WTC11 (cell line): Measurements from ENCODE around the gene SLC7A6OS. TPM values are rescaled to one million over a fixed set of nuclear protein-coding genes. Genes with fewer than 3 reads are reported as not detected.

Source experiments
- ATAC-seq: fragments of 200-7000 bp; cut with Tn5 transposase; 2 replicates; pipeline ENCODE4 v1.10.0; 2021; ENCODE audit warnings: mild to moderate bottlenecking, moderate library complexity
- CTCF ChIA-PET: fragments of 300-600 bp; sonication (Branson Sonifier 250); formaldehyde crosslinking; loops from one replicate; lab custom pipeline; 2021; ENCODE audit warnings: antibody characterized with exemption; lab: Charles Lee
- POLR2A ChIA-PET: fragments of 350-600 bp; sonication (Branson Sonifier 250); formaldehyde crosslinking; loops from one replicate; lab custom pipeline; 2021; ENCODE audit warnings: antibody characterized with exemption; lab: Charles Lee
- DNase-seq: peaks from one replicate; pipeline ENCODE4 v3.0.0; 2021; ENCODE audit warnings: low spot score
- H3K27ac Mint-ChIP-seq: 2 replicates; pipeline ENCODE4 v1.8.0; 2021; ENCODE audit warnings: mixed read lengths
- H3K27me3 Mint-ChIP-seq: 2 replicates; pipeline ENCODE4 v1.8.0; 2021; ENCODE audit warnings: low read depth, mild to moderate bottlenecking, moderate library complexity, mixed read lengths
- H3K36me3 Mint-ChIP-seq: 2 replicates; pipeline ENCODE4 v1.8.0; 2021; ENCODE audit warnings: mixed read lengths
- H3K4me1 Mint-ChIP-seq: 2 replicates; pipeline ENCODE4 v1.8.0; 2022; ENCODE audit warnings: mixed read lengths
- H3K4me3 Mint-ChIP-seq: 2 replicates; pipeline ENCODE4 v1.8.0; 2021; ENCODE audit warnings: mild to moderate bottlenecking, moderate library complexity, mixed read lengths
- H3K9me3 Mint-ChIP-seq: 2 replicates; pipeline ENCODE4 v1.8.0; 2021; ENCODE audit warnings: mixed read lengths
- ATF6 ChIP-seq: sonication (generic); formaldehyde crosslinking; IDR thresholded peaks from 2 replicates; pipeline ENCODE4 v1.8.1; 2023; ENCODE audit warnings: mild to moderate bottlenecking, missing genetic modification reagents
- CTCF ChIP-seq: fragments of 200-600 bp; IDR thresholded peaks from 2 replicates; pipeline ENCODE4 v1.8.0; 2022; ENCODE audit warnings: antibody characterized with exemption
- E2F4 ChIP-seq: sonication (generic); formaldehyde crosslinking; IDR thresholded peaks from 2 replicates; pipeline ENCODE4 v1.8.1; 2022; ENCODE audit warnings: low read depth, mild to moderate bottlenecking, moderate library complexity, missing genetic modification reagents, borderline replicate concordance
- EMX1 ChIP-seq: fragments of 250-450 bp; sonication (Bioruptor Pico); IDR thresholded peaks from 2 replicates; pipeline ENCODE4 v1.8.0; 2021; ENCODE audit warnings: mild to moderate bottlenecking
- FOXJ3 ChIP-seq: sonication (generic); formaldehyde crosslinking; IDR thresholded peaks from 2 replicates; pipeline ENCODE4 v1.9.0; 2021; ENCODE audit warnings: missing genetic modification reagents, mild to moderate bottlenecking, borderline replicate concordance
- FOXK1 ChIP-seq: sonication (generic); formaldehyde crosslinking; IDR thresholded peaks from 2 replicates; pipeline ENCODE4 v1.8.0; 2022; ENCODE audit warnings: mild to moderate bottlenecking, moderate library complexity, missing genetic modification reagents
- FOXP1 ChIP-seq: sonication (generic); formaldehyde crosslinking; IDR thresholded peaks from 2 replicates; pipeline ENCODE4 v1.8.0; 2022; ENCODE audit warnings: missing genetic modification reagents, mild to moderate bottlenecking, moderate library complexity, borderline replicate concordance
- HMGA2 ChIP-seq: fragments of 250-450 bp; sonication (Bioruptor Pico); IDR thresholded peaks from 2 replicates; pipeline ENCODE4 v1.4.0; 2021; ENCODE audit warnings: mild to moderate bottlenecking, moderate library complexity
- IRF1 ChIP-seq: sonication (generic); formaldehyde crosslinking; IDR thresholded peaks from 2 replicates; pipeline ENCODE4 v1.8.0; 2023; ENCODE audit warnings: missing genetic modification reagents
- JAZF1 ChIP-seq: fragments of 250-450 bp; sonication (Bioruptor Pico); IDR thresholded peaks from 2 replicates; pipeline ENCODE4 v1.9.0; 2021; ENCODE audit warnings: moderate library complexity, mild to moderate bottlenecking, inconsistent platforms
- MAX ChIP-seq: sonication (generic); formaldehyde crosslinking; IDR thresholded peaks from 2 replicates; pipeline ENCODE4 v1.8.0; 2022; ENCODE audit warnings: mild to moderate bottlenecking, missing genetic modification reagents
- NR3C1 ChIP-seq: sonication (generic); formaldehyde crosslinking; conservative IDR thresholded peaks from 2 replicates; pipeline ENCODE4 v1.8.1; 2023; ENCODE audit warnings: low read depth, mild to moderate bottlenecking, missing genetic modification reagents
- SOX15 ChIP-seq: fragments of 250-450 bp; sonication (Bioruptor Pico); IDR thresholded peaks from 2 replicates; pipeline ENCODE4 v1.9.0; 2021; ENCODE audit warnings: mild to moderate bottlenecking
- TEAD1 ChIP-seq: sonication (generic); formaldehyde crosslinking; IDR thresholded peaks from 2 replicates; pipeline ENCODE4 v1.8.0; 2022; ENCODE audit warnings: mild to moderate bottlenecking, missing genetic modification reagents
- ZNF281 ChIP-seq: sonication (generic); formaldehyde crosslinking; IDR thresholded peaks from 2 replicates; pipeline ENCODE4 v1.8.0; 2023; ENCODE audit warnings: mild to moderate bottlenecking, missing genetic modification reagents
- ZNF317 ChIP-seq: sonication (generic); formaldehyde crosslinking; IDR thresholded peaks from 2 replicates; pipeline ENCODE4 v1.8.1; 2023; ENCODE audit warnings: low read depth, mild to moderate bottlenecking, moderate library complexity, missing genetic modification reagents, borderline replicate concordance
- ZNF512 ChIP-seq: sonication (generic); formaldehyde crosslinking; IDR thresholded peaks from 2 replicates; pipeline ENCODE4 v1.8.1; 2022; ENCODE audit warnings: missing genetic modification reagents, borderline replicate concordance
- ZSCAN18 ChIP-seq: fragments of 250-450 bp; sonication (Bioruptor Pico); IDR thresholded peaks from 2 replicates; pipeline ENCODE4 v2.1.2; 2022; ENCODE audit warnings: mild to moderate bottlenecking, moderate library complexity
- total RNA-seq: library from RNA; stranded (reverse); gene quantifications from 3 replicates; pipeline ENCODE4 v1.2.3, GENCODE V29; 2021

SLC7A6OS gene
- total RNA-seq, 1 experiment from 2014 or later: 22.6 TPM

- Mint-ChIP-seq H3K9me3 (no peaks in the 10 kb centered on the region), H3K27ac (no peak overlapping the region), H3K27me3 (no peaks in the 10 kb centered on the region), H3K36me3 (peaks cover 17% of the 10 kb centered on the region), H3K4me1 (no peaks in the 10 kb centered on the region; the same call in 1 of the 2 replicates), H3K4me3 (no peak overlapping the region)
- no peak for DNase-seq
- no peak for ATAC-seq
- POLR2A ChIA-PET: no interaction called here
- CTCF ChIA-PET: no interaction called here
- no peak for TF ChIP-seq IRF1 (CRISPR knock-in tag)
- no peak for TF ChIP-seq ATF6 (CRISPR knock-in tag)
- TF ChIP-seq ZNF281 (CRISPR knock-in tag): no peak
- TF ChIP-seq ZNF512 (CRISPR knock-in tag): no peak
- TF ChIP-seq SOX15 (CRISPR knock-in tag): no peak
- no peak for TF ChIP-seq CTCF
- no peak for TF ChIP-seq JAZF1 (CRISPR knock-in tag)
- no peak for TF ChIP-seq FOXK1 (CRISPR knock-in tag)
- TF ChIP-seq NR3C1 (CRISPR knock-in tag): no peak
- no peak for TF ChIP-seq FOXP1 (CRISPR knock-in tag)
- no peak for TF ChIP-seq HMGA2 (CRISPR knock-in tag)
- no peak for TF ChIP-seq ZNF317 (CRISPR knock-in tag)
Measured at GRCh38 chr16:68324780-68325357, 14.1 kb upstream of the SLC7A6OS start.

- Mint-ChIP-seq H3K27ac (no peak overlapping the region), H3K36me3 (peaks cover 20% of the 10 kb centered on the region), H3K27me3 (no peaks in the 10 kb centered on the region), H3K9me3 (no peaks in the 10 kb centered on the region), H3K4me3 (no peak overlapping the region), H3K4me1 (no peaks in the 10 kb centered on the region; the same call in 1 of the 2 replicates)
- TF ChIP-seq HMGA2 (CRISPR knock-in tag) (no peak), E2F4 (CRISPR knock-in tag) (no peak), TEAD1 (CRISPR knock-in tag) (no peak), MAX (CRISPR knock-in tag) (no peak), FOXJ3 (CRISPR knock-in tag) (no peak), ZSCAN18 (CRISPR knock-in tag) (no peak), EMX1 (CRISPR knock-in tag) (no peak)
- ATAC-seq (no peak), DNase-seq (no peak)
- POLR2A ChIA-PET: no interaction called here
- CTCF ChIA-PET: no interaction called here
Measured at GRCh38 chr16:68324336-68324735, 13.6 kb upstream of the SLC7A6OS start.
